ENCODE measurements around the gene UBAP2.
"Not testable (repeated sequence)": the region's sequence is repeated elsewhere in the genome, so short reads cannot be mapped to it uniquely, and the experiment has no call there.

DNA sequence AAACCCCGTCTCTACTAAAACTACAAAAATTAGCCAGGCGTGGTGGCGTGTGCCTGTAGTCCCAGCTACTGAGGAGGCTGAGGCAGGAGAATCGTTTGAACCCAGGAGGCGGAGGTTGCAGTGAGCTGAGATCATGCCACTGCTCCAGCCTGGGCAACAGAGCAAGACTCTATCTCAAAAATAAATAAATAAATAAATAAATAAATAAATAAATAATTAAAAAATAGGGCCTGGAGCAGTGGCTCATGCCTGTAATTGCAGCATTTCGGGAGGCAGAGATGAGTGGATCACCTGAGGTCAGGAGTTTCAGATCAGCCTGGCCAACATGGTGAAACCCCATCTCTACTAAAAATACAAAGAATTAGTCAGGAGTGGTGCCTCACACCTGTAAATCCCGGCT is 86.2 kb downstream of the UBAP2 start:
- TF ChIP-seq, protein P1, sequence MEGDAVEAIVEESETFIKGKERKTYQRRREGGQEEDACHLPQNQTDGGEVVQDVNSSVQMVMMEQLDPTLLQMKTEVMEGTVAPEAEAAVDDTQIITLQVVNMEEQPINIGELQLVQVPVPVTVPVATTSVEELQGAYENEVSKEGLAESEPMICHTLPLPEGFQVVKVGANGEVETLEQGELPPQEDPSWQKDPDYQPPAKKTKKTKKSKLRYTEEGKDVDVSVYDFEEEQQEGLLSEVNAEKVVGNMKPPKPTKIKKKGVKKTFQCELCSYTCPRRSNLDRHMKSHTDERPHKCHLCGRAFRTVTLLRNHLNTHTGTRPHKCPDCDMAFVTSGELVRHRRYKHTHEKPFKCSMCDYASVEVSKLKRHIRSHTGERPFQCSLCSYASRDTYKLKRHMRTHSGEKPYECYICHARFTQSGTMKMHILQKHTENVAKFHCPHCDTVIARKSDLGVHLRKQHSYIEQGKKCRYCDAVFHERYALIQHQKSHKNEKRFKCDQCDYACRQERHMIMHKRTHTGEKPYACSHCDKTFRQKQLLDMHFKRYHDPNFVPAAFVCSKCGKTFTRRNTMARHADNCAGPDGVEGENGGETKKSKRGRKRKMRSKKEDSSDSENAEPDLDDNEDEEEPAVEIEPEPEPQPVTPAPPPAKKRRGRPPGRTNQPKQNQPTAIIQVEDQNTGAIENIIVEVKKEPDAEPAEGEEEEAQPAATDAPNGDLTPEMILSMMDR (conservative IDR thresholded peaks at IDR 0.05; ENCODE audit: low read depth, low read length), result not testable (repeated sequence)
- TF ChIP-seq RAD21 (IDR thresholded peaks at IDR 0.05; ENCODE audit: low read length); RCOR1 (IDR thresholded peaks at IDR 0.05; ENCODE audit: insufficient replicate concordance, low read length); MAFK (IDR thresholded peaks at IDR 0.05; ENCODE audit: low read depth, low read length); USF2 (IDR thresholded peaks at IDR 0.05; ENCODE audit: low read depth, low read length); SMC3 (IDR thresholded peaks at IDR 0.05; ENCODE audit: low read depth, low read length); MAZ (IDR thresholded peaks at IDR 0.05; ENCODE audit: borderline replicate concordance, low read depth, low read length); POLR2A (IDR thresholded peaks at IDR 0.05; ENCODE audit: low read depth, low read length); RFX5 (IDR thresholded peaks at IDR 0.05; ENCODE audit: low read depth, low read length); CHD1 (IDR thresholded peaks at IDR 0.05; ENCODE audit: low read depth, low read length); FOS (IDR thresholded peaks at IDR 0.05; ENCODE audit: low read depth, low read length); CEBPB (IDR thresholded peaks at IDR 0.05; ENCODE audit: low read depth, low read length): not testable (repeated sequence)
